ENCODE results near the gene MKNK1. TPM values are rescaled to one million over a fixed set of nuclear protein-coding genes. Genes with fewer than 3 reads are reported as not detected.
"Not testable (repeated sequence)": the region's sequence is repeated elsewhere in the genome, so short reads cannot be mapped to it uniquely, and the experiment has no call there.

The MKNK1 gene
- polyA plus RNA-seq, result 40.9 TPM
- long read RNA-seq, donor 1, partial matches to known transcripts, result 0 of 1 reads
- long read RNA-seq, donor 1, other reads (novel, unspliced or antisense), result 0 of 1 reads
- long read RNA-seq, donor 2, partial matches to known transcripts, result 0 of 2 reads
- long read RNA-seq, donor 2, other reads (novel, unspliced or antisense), result 0 of 2 reads
- long read RNA-seq, donor 3, result 0 reads
- long read RNA-seq, donor 4, result 0 reads
- long read RNA-seq, donor 5, partial matches to known transcripts, result 0 of 2 reads
- long read RNA-seq, donor 5, other reads (novel, unspliced or antisense), result 0 of 2 reads
- long read RNA-seq, donor 6, partial matches to known transcripts, result 0 of 1 reads
- long read RNA-seq, donor 6, other reads (novel, unspliced or antisense), result 0 of 1 reads
- long read RNA-seq, donor 7, result 0 reads
- long read RNA-seq, donor 8, partial matches to known transcripts, result 0 of 2 reads
- long read RNA-seq, donor 8, other reads (novel, unspliced or antisense), result 0 of 2 reads
- long read RNA-seq, donor 9, partial matches to known transcripts, result 0 of 2 reads
- long read RNA-seq, donor 9, other reads (novel, unspliced or antisense), result 0 of 2 reads
- long read RNA-seq, donor 10, partial matches to known transcripts, result 0 of 3 reads
- long read RNA-seq, donor 10, other reads (novel, unspliced or antisense), result 0 of 3 reads
- long read RNA-seq, donor 11, partial matches to known transcripts, result 0 of 1 reads
- long read RNA-seq, donor 11, other reads (novel, unspliced or antisense), result 0 of 1 reads

- no CpG with 5 or more reads among the region's 53 CpGs for WGBS (ENCODE audit: insufficient coverage, low lambda C conversion rate)
- peaks cover 16% of the 10 kb centered on the region for H3K4me1 ChIP-seq (ENCODE audit: control insufficient read depth, insufficient read depth, low read length)
These were observed at the start of gene MKNK1 for GRCh38 chr1:46603858-46604549. Gene MKNK1, minus strand, starts transcription at chr1:46604268. Its CDS starts 20,941 bp downstream, at chr1:46583327.

GRCh38 chr1:46653405-46653958, 49.4 kb upstream of the MKNK1 start:
- Histone ChIP-seq H3K27ac (ENCODE audit: low read length) (no peak overlapping the region), H3K27me3 (ENCODE audit: control insufficient read depth, insufficient read depth, low read length) (no peaks in the 10 kb centered on the region), H3K4me1 (ENCODE audit: control insufficient read depth, insufficient read depth, low read length) (peaks cover 8% of the 10 kb centered on the region), H3K9me3 (ENCODE audit: control insufficient read depth, low read depth, low read length) (peaks cover 12% of the 10 kb centered on the region), H3K36me3 (ENCODE audit: control insufficient read depth, insufficient read depth, low read length) (peaks cover 35% of the 10 kb centered on the region), H3K4me3 (ENCODE audit: low read length) (no peak overlapping the region)
- DNase-seq, result peak; percentile 63 to 84
- no CpG with 5 or more reads among the region's 2 CpGs for WGBS (ENCODE audit: insufficient coverage, low lambda C conversion rate)

More at GRCh38 chr1:46603858-46604549, at the start of gene MKNK1:
- peak within 1 kb of the TSS; percentile 58 for H3K27ac ChIP-seq (ENCODE audit: low read length)
- no peaks in the 10 kb centered on the region for H3K27me3 ChIP-seq (ENCODE audit: control insufficient read depth, insufficient read depth, low read length)
- H3K36me3 ChIP-seq (ENCODE audit: control insufficient read depth, insufficient read depth, low read length), result peaks cover 14% of the 10 kb centered on the region
- peak; percentile 98 to 99 for DNase-seq
- H3K9me3 ChIP-seq (ENCODE audit: control insufficient read depth, low read depth, low read length), result no peaks in the 10 kb centered on the region
- peak within 1 kb of the TSS; percentile 97 for H3K4me3 ChIP-seq (ENCODE audit: low read length)

- Histone ChIP-seq H3K9me3 (ENCODE audit: control insufficient read depth, low read depth, low read length) (peaks cover 16% of the 10 kb centered on the region), H3K36me3 (ENCODE audit: control insufficient read depth, insufficient read depth, low read length) (peaks cover 36% of the 10 kb centered on the region), H3K27ac (ENCODE audit: low read length) (no peak overlapping the region), H3K4me3 (ENCODE audit: low read length) (no peak overlapping the region), H3K4me1 (ENCODE audit: control insufficient read depth, insufficient read depth, low read length) (peaks cover 8% of the 10 kb centered on the region), H3K27me3 (ENCODE audit: control insufficient read depth, insufficient read depth, low read length) (no peaks in the 10 kb centered on the region)
- no peak for DNase-seq
- WGBS (ENCODE audit: insufficient coverage, low lambda C conversion rate), result 60% methylated on average over 2 of the region's 6 CpGs
These were observed 48.4 kb upstream of the MKNK1 start for GRCh38 chr1:46652321-46653100.

- H3K4me3 ChIP-seq (ENCODE audit: low read length); H3K4me1 ChIP-seq (ENCODE audit: control insufficient read depth, insufficient read depth, low read length); DNase-seq; H3K27ac ChIP-seq (ENCODE audit: low read length); H3K27me3 ChIP-seq (ENCODE audit: control insufficient read depth, insufficient read depth, low read length): not testable (repeated sequence)
- peaks cover 30% of the 10 kb centered on the region for H3K36me3 ChIP-seq (ENCODE audit: control insufficient read depth, insufficient read depth, low read length)
- no CpG with 5 or more reads among the region's 3 CpGs for WGBS (ENCODE audit: insufficient coverage, low lambda C conversion rate)
- peaks cover 16% of the 10 kb centered on the region for H3K9me3 ChIP-seq (ENCODE audit: control insufficient read depth, low read depth, low read length)
These were observed 47.1 kb upstream of the MKNK1 start for GRCh38 chr1:46651152-46651551.

GRCh38 chr1:46650491-46650890, 46.4 kb upstream of the MKNK1 start:
- Histone ChIP-seq H3K4me3 (ENCODE audit: low read length) (no peak overlapping the region), H3K9me3 (ENCODE audit: control insufficient read depth, low read depth, low read length) (peaks cover 16% of the 10 kb centered on the region), H3K27ac (ENCODE audit: low read length) (no peak overlapping the region), H3K36me3 (ENCODE audit: control insufficient read depth, insufficient read depth, low read length) (peaks cover 25% of the 10 kb centered on the region), H3K4me1 (ENCODE audit: control insufficient read depth, insufficient read depth, low read length) (peaks cover 8% of the 10 kb centered on the region), H3K27me3 (ENCODE audit: control insufficient read depth, insufficient read depth, low read length) (no peaks in the 10 kb centered on the region)
- WGBS (ENCODE audit: insufficient coverage, low lambda C conversion rate), result 100% methylated on average over 1 of the region's 3 CpGs
- DNase-seq, result no peak

- Histone ChIP-seq H3K36me3 (ENCODE audit: control insufficient read depth, insufficient read depth, low read length) (peaks cover 21% of the 10 kb centered on the region), H3K9me3 (ENCODE audit: control insufficient read depth, low read depth, low read length) (peaks cover 16% of the 10 kb centered on the region)
- WGBS (ENCODE audit: insufficient coverage, low lambda C conversion rate), result 100% methylated on average over 1 of the region's 2 CpGs
These were observed 45.7 kb upstream of the MKNK1 start for GRCh38 chr1:46649764-46650163.

GRCh38 chr1:46647611-46648010, 43.5 kb upstream of the MKNK1 start:
- Histone ChIP-seq H3K27me3 (ENCODE audit: control insufficient read depth, insufficient read depth, low read length) (no peaks in the 10 kb centered on the region), H3K27ac (ENCODE audit: low read length) (no peak overlapping the region), H3K4me3 (ENCODE audit: low read length) (no peak overlapping the region), H3K36me3 (ENCODE audit: control insufficient read depth, insufficient read depth, low read length) (peaks cover 24% of the 10 kb centered on the region), H3K9me3 (ENCODE audit: control insufficient read depth, low read depth, low read length) (peaks cover 16% of the 10 kb centered on the region), H3K4me1 (ENCODE audit: control insufficient read depth, insufficient read depth, low read length) (no peaks in the 10 kb centered on the region)
- no peak for DNase-seq
- WGBS (ENCODE audit: insufficient coverage, low lambda C conversion rate), result no CpG with 5 or more reads among the region's 3 CpGs

More at GRCh38 chr1:46649764-46650163, 45.7 kb upstream of the MKNK1 start:
- Histone ChIP-seq H3K27ac (ENCODE audit: low read length) (no peak overlapping the region), H3K4me1 (ENCODE audit: control insufficient read depth, insufficient read depth, low read length) (peaks cover 8% of the 10 kb centered on the region), H3K4me3 (ENCODE audit: low read length) (no peak overlapping the region), H3K27me3 (ENCODE audit: control insufficient read depth, insufficient read depth, low read length) (no peaks in the 10 kb centered on the region)
- DNase-seq, result no peak

- Histone ChIP-seq H3K36me3 (ENCODE audit: control insufficient read depth, insufficient read depth, low read length) (peaks cover 24% of the 10 kb centered on the region), H3K27me3 (ENCODE audit: control insufficient read depth, insufficient read depth, low read length) (no peaks in the 10 kb centered on the region), H3K4me1 (ENCODE audit: control insufficient read depth, insufficient read depth, low read length) (no peaks in the 10 kb centered on the region), H3K4me3 (ENCODE audit: low read length) (no peak overlapping the region), H3K27ac (ENCODE audit: low read length) (no peak overlapping the region), H3K9me3 (ENCODE audit: control insufficient read depth, low read depth, low read length) (peaks cover 16% of the 10 kb centered on the region)
- WGBS (ENCODE audit: insufficient coverage, low lambda C conversion rate), result 100% methylated on average over 1 of the region's 2 CpGs
- DNase-seq, result no peak
These were observed 42.8 kb upstream of the MKNK1 start for GRCh38 chr1:46646844-46647243.

- Histone ChIP-seq H3K27ac (ENCODE audit: low read length) (no peak overlapping the region), H3K4me1 (ENCODE audit: control insufficient read depth, insufficient read depth, low read length) (no peaks in the 10 kb centered on the region), H3K27me3 (ENCODE audit: control insufficient read depth, insufficient read depth, low read length) (no peaks in the 10 kb centered on the region), H3K9me3 (ENCODE audit: control insufficient read depth, low read depth, low read length) (peaks cover 16% of the 10 kb centered on the region), H3K4me3 (ENCODE audit: low read length) (no peak overlapping the region), H3K36me3 (ENCODE audit: control insufficient read depth, insufficient read depth, low read length) (peaks cover 24% of the 10 kb centered on the region)
- WGBS (ENCODE audit: insufficient coverage, low lambda C conversion rate), result 100% methylated on average over 1 of the region's 1 CpG
- no peak for DNase-seq
These were observed 42.3 kb upstream of the MKNK1 start for GRCh38 chr1:46646331-46646730.
